ENCODE measurements around the gene TUBB2A. TPM values are rescaled to one million over a fixed set of nuclear protein-coding genes. Genes with fewer than 3 reads are reported as not detected.
A peak's percentile ranks its signal among the peaks of the same experiment; 100 is the strongest.
"Not testable (repeated sequence)": the region's sequence is repeated elsewhere in the genome, so short reads cannot be mapped to it uniquely, and the experiment has no call there.

Gene TUBB2A
- total RNA-seq: 77.2 and 88.7 TPM in 2 replicates

- peak; percentile 88 for DNase-seq
Observed at GRCh38 chr6:3157131-3157933, at the start of gene TUBB2A. TSS of gene TUBB2A (minus strand) at chr6:3157544. CDS start at chr6:3157463, 81 bp downstream.

- DNase-seq: no peak
Observed at GRCh38 chr6:3206339-3207015, 49.1 kb upstream of the TUBB2A start.

GRCh38 chr6:3205913-3206312 lies 48.6 kb upstream of the TUBB2A start:
- DNase-seq: no peak

GRCh38 chr6:3204921-3205320 lies 47.6 kb upstream of the TUBB2A start:
- DNase-seq: no peak

GRCh38 chr6:3202999-3203696 lies 45.8 kb upstream of the TUBB2A start:
- DNase-seq: no peak

- no peak for DNase-seq
Observed at GRCh38 chr6:3201388-3201787, 44.0 kb upstream of the TUBB2A start.

GRCh38 chr6:3200682-3201081 lies 43.3 kb upstream of the TUBB2A start:
- no peak for DNase-seq

GRCh38 chr6:3199382-3199781 lies 42.0 kb upstream of the TUBB2A start:
- no peak for DNase-seq

- not testable (repeated sequence) for DNase-seq
Observed at GRCh38 chr6:3197734-3198133, 40.4 kb upstream of the TUBB2A start.

- DNase-seq: no peak
Observed at GRCh38 chr6:3196770-3197169, 39.4 kb upstream of the TUBB2A start.

GRCh38 chr6:3195695-3196497 lies 38.6 kb upstream of the TUBB2A start:
- DNase-seq: peak; percentile 46

- no peak for DNase-seq
Observed at GRCh38 chr6:3195420-3195694, 38.0 kb upstream of the TUBB2A start.

- DNase-seq: peak; percentile 90
Observed at GRCh38 chr6:3194535-3195419, 37.4 kb upstream of the TUBB2A start.

- no peak for DNase-seq
Observed at GRCh38 chr6:3193102-3193849, 35.9 kb upstream of the TUBB2A start.

- DNase-seq: no peak
Observed at GRCh38 chr6:3190779-3191178, 33.4 kb upstream of the TUBB2A start.

GRCh38 chr6:3190056-3190455 lies 32.7 kb upstream of the TUBB2A start:
- peak; percentile 25 for DNase-seq

- DNase-seq: not testable (repeated sequence)
Observed at GRCh38 chr6:3189192-3189591, 31.8 kb upstream of the TUBB2A start.

GRCh38 chr6:3188262-3188661 lies 30.9 kb upstream of the TUBB2A start:
- no peak for DNase-seq

- no peak for DNase-seq
Observed at GRCh38 chr6:3186974-3187382, 29.6 kb upstream of the TUBB2A start.

GRCh38 chr6:3183066-3183465 lies 25.7 kb upstream of the TUBB2A start:
- DNase-seq: peak; percentile 74

- no peak for DNase-seq
Observed at GRCh38 chr6:3181105-3181504, 23.8 kb upstream of the TUBB2A start.

Measured in dermis blood vessel endothelial cell (primary cell).